Left cardiac atrium (tissue), 4 donors: Measurements from ENCODE around the gene CD82. TPM values are rescaled to one million over a fixed set of nuclear protein-coding genes. Genes with fewer than 3 reads are reported as not detected.
"Not testable (repeated sequence)": the region's sequence is repeated elsewhere in the genome, so short reads cannot be mapped to it uniquely, and the experiment has no call there.

Source experiments
- ATAC-seq, 2 donors: fragments of 200-7000 bp; cut with Tn5 transposase; one replicate each; pipeline ENCODE4 v1.9.1; 2020; ENCODE audit warnings: mild to moderate bottlenecking in 2 of 2, moderate library complexity in 2 of 2
- DNase-seq: peaks from one replicate; pipeline ENCODE4 v3.0.0-alpha.2; 2020
- intact Hi-C, 2 donors: fragments of 100-400 bp; cut with DNase I; formaldehyde crosslinking; loops; one replicate each; pipeline versions ENCODE4 v1.14.1 to v1.15.1; 2022 to 2023
- total RNA-seq, 2 donors: library from RNA; stranded (reverse); fragmentation: NEBNext Ultra II Directional; extraction: Animal tissue kit (Norgen Biotek cat#: 25700); gene quantifications; one replicate each; pipeline ENCODE4 v1.2.1, GENCODE V29; 2021
- donor health status: DM: no; HTN: yes; CAD: no.
- donor health status: DM: no; HTN: yes; CAD: no; lungs with severe emphysema.
- donor health status: DM: yes; HTN: yes; CAD: no.
- donor health status: Dilated cardiomyopathy.

The CD82 gene
- total RNA-seq, 2 donors from 2014 or later: 22.0 to 35.3 TPM

GRCh38 chr11:44531636-44532035 is 33.8 kb upstream of the CD82 start:
- DNase-seq (no peak), ATAC-seq (no peak)
- intact Hi-C loops: loop anchor here in 1 of 2 donors (10.0 kb wide), 1 partner anchor 417 kb away; no protein-coding TSS in a partner anchor

- ATAC-seq (no peak), DNase-seq (no peak)
- intact Hi-C loops: loop anchor here in 1 of 2 donors (10.0 kb wide), 1 partner anchor 418 kb away; no protein-coding TSS in a partner anchor
Measured at GRCh38 chr11:44532809-44533208, 32.7 kb upstream of the CD82 start.

GRCh38 chr11:44533921-44534711 is 31.3 kb upstream of the CD82 start:
- intact Hi-C loops: loop anchor here in 1 of 2 donors (10.0 kb wide), 1 partner anchor 419 kb away; no protein-coding TSS in a partner anchor

GRCh38 chr11:44535191-44535980 is 30.1 kb upstream of the CD82 start:
- DNase-seq (no peak), ATAC-seq (no peak)

More at GRCh38 chr11:44533921-44534711, 31.3 kb upstream of the CD82 start:
- no peak for DNase-seq
- no peak for ATAC-seq

GRCh38 chr11:44536788-44537516 is 28.5 kb upstream of the CD82 start:
- intact Hi-C loops: loop anchor here (2.0 to 10.0 kb wide), 3 partner anchors 402 to 445 kb away; no protein-coding TSS in a partner anchor
- ATAC-seq: no peak
- DNase-seq: no peak

More at GRCh38 chr11:44535191-44535980, 30.1 kb upstream of the CD82 start:
- intact Hi-C loops: loop anchor here (5.0 to 10.0 kb wide), 2 partner anchors 421 to 443 kb away; no protein-coding TSS in a partner anchor

- intact Hi-C loops: loop anchor here (1.0 to 10.0 kb wide), 5 partner anchors 251 to 445 kb away; no protein-coding TSS in a partner anchor
- ATAC-seq (no peak), DNase-seq (no peak)
Measured at GRCh38 chr11:44537679-44538078, 27.8 kb upstream of the CD82 start.

GRCh38 chr11:44538375-44539054 is 26.9 kb upstream of the CD82 start:
- ATAC-seq: peak; percentile 95 to 96
- DNase-seq: peak; percentile 74

GRCh38 chr11:44539971-44540370 is 25.5 kb upstream of the CD82 start:
- ATAC-seq: no peak
- intact Hi-C loops: loop anchor here (2.0 to 10.0 kb wide), 3 partner anchors 255 to 448 kb away; no protein-coding TSS in a partner anchor
- no peak for DNase-seq

More at GRCh38 chr11:44538375-44539054, 26.9 kb upstream of the CD82 start:
- intact Hi-C loops: loop anchor here (1.0 to 10.0 kb wide), 4 partner anchors 252 to 446 kb away; no protein-coding TSS in a partner anchor

GRCh38 chr11:44540667-44541066 is 24.8 kb upstream of the CD82 start:
- intact Hi-C loops: no loop called here
- ATAC-seq (no peak), DNase-seq (no peak)

GRCh38 chr11:44542372-44542771 is 23.1 kb upstream of the CD82 start:
- intact Hi-C loops: no loop called here
- ATAC-seq (no peak), DNase-seq (no peak)

- DNase-seq, ATAC-seq, intact Hi-C loops: not testable (repeated sequence)
Measured at GRCh38 chr11:44546984-44547383, 18.5 kb upstream of the CD82 start.

GRCh38 chr11:44547534-44547933 is 17.9 kb upstream of the CD82 start:
- ATAC-seq, DNase-seq, intact Hi-C loops: not testable (repeated sequence)

- DNase-seq (no peak), ATAC-seq (no peak)
- intact Hi-C loops: no loop called here
Measured at GRCh38 chr11:44548032-44548695, 17.3 kb upstream of the CD82 start.

GRCh38 chr11:44548961-44549749 is 16.3 kb upstream of the CD82 start:
- DNase-seq, ATAC-seq, intact Hi-C loops: not testable (repeated sequence)

- no peak for DNase-seq
- intact Hi-C loops: no loop called here
- no peak for ATAC-seq
Measured at GRCh38 chr11:44550123-44550522, 15.3 kb upstream of the CD82 start.

GRCh38 chr11:44551456-44552139 is 13.9 kb upstream of the CD82 start:
- no peak for ATAC-seq
- no peak for DNase-seq
- intact Hi-C loops: no loop called here
